ENCODE data around the gene XXYLT1.

Gene XXYLT1

DNA sequence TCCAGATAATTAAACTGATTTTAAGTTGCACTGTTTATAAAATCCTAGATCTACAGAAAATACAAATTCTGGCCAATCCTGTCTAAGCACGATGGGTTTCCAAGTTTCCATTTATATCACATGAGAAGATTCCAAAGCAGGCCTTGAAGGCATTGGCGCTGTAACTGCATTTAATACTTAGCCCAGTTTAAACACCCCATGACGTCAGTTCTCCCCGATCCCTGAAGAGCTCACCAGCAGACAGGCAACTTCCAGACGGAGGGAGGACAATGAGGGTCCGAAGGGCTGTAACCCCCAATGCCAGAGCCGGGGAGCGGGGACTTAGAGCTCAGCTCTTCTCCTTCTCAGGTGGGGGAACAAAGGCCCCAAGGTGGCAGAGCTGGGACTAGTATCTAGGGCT lies 117.3 kb downstream of the XXYLT1 start (continued):
- TF ChIP-seq, protein P1, sequence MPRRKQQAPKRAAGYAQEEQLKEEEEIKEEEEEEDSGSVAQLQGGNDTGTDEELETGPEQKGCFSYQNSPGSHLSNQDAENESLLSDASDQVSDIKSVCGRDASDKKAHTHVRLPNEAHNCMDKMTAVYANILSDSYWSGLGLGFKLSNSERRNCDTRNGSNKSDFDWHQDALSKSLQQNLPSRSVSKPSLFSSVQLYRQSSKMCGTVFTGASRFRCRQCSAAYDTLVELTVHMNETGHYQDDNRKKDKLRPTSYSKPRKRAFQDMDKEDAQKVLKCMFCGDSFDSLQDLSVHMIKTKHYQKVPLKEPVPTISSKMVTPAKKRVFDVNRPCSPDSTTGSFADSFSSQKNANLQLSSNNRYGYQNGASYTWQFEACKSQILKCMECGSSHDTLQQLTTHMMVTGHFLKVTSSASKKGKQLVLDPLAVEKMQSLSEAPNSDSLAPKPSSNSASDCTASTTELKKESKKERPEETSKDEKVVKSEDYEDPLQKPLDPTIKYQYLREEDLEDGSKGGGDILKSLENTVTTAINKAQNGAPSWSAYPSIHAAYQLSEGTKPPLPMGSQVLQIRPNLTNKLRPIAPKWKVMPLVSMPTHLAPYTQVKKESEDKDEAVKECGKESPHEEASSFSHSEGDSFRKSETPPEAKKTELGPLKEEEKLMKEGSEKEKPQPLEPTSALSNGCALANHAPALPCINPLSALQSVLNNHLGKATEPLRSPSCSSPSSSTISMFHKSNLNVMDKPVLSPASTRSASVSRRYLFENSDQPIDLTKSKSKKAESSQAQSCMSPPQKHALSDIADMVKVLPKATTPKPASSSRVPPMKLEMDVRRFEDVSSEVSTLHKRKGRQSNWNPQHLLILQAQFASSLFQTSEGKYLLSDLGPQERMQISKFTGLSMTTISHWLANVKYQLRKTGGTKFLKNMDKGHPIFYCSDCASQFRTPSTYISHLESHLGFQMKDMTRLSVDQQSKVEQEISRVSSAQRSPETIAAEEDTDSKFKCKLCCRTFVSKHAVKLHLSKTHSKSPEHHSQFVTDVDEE (CRISPR knock-in tag; IDR thresholded peaks at IDR 0.05) = no peak
- TF ChIP-seq, protein P2, sequence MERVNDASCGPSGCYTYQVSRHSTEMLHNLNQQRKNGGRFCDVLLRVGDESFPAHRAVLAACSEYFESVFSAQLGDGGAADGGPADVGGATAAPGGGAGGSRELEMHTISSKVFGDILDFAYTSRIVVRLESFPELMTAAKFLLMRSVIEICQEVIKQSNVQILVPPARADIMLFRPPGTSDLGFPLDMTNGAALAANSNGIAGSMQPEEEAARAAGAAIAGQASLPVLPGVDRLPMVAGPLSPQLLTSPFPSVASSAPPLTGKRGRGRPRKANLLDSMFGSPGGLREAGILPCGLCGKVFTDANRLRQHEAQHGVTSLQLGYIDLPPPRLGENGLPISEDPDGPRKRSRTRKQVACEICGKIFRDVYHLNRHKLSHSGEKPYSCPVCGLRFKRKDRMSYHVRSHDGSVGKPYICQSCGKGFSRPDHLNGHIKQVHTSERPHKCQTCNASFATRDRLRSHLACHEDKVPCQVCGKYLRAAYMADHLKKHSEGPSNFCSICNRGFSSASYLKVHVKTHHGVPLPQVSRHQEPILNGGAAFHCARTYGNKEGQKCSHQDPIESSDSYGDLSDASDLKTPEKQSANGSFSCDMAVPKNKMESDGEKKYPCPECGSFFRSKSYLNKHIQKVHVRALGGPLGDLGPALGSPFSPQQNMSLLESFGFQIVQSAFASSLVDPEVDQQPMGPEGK (CRISPR knock-in tag; IDR thresholded peaks at IDR 0.05; ENCODE audit: borderline replicate concordance) = no peak
- no peak for TF ChIP-seq TCF4 (CRISPR knock-in tag; IDR thresholded peaks at IDR 0.05; ENCODE audit: borderline replicate concordance)

DNA sequence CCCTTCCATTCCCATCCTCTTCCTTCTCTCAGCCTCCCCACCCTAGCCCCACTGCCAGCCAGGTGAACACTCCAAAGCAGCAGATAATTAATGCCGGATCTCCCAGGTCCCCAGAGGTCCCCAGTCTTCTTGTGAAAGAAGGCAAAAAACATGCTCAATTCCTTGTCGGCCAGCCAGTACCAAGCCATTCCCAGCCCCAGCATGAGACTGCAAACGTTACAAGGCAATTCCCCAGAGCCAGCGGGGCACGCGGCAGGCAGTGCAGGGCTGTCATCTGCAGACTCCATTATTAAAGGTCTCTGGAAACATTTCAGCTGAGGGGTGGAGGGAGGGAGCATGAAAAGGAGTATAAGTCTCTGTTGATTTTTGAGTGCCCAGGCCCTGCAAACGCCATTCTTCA lies 117.8 kb downstream of the XXYLT1 start:
- no peak for ATAC-seq
- no peak for TF ChIP-seq SNAI2 (CRISPR knock-in tag; IDR thresholded peaks at IDR 0.05)

- TF ChIP-seq, protein P3, sequence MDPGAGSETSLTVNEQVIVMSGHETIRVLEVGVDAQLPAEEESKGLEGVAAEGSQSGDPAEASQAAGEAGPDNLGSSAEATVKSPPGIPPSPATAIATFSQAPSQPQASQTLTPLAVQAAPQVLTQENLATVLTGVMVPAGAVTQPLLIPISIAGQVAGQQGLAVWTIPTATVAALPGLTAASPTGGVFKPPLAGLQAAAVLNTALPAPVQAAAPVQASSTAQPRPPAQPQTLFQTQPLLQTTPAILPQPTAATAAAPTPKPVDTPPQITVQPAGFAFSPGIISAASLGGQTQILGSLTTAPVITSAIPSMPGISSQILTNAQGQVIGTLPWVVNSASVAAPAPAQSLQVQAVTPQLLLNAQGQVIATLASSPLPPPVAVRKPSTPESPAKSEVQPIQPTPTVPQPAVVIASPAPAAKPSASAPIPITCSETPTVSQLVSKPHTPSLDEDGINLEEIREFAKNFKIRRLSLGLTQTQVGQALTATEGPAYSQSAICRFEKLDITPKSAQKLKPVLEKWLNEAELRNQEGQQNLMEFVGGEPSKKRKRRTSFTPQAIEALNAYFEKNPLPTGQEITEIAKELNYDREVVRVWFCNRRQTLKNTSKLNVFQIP (CRISPR knock-in tag; IDR thresholded peaks at IDR 0.05; ENCODE audit: borderline replicate concordance, low read depth) = no peak
- no peak for TF ChIP-seq PPARA (CRISPR knock-in tag; IDR thresholded peaks at IDR 0.05; ENCODE audit: borderline replicate concordance)
- TF ChIP-seq ZNF70 (CRISPR knock-in tag; IDR thresholded peaks at IDR 0.05) = no peak
- TF ChIP-seq ZFP30 (CRISPR knock-in tag; IDR thresholded peaks at IDR 0.05) = no peak
- TF ChIP-seq, protein P4, sequence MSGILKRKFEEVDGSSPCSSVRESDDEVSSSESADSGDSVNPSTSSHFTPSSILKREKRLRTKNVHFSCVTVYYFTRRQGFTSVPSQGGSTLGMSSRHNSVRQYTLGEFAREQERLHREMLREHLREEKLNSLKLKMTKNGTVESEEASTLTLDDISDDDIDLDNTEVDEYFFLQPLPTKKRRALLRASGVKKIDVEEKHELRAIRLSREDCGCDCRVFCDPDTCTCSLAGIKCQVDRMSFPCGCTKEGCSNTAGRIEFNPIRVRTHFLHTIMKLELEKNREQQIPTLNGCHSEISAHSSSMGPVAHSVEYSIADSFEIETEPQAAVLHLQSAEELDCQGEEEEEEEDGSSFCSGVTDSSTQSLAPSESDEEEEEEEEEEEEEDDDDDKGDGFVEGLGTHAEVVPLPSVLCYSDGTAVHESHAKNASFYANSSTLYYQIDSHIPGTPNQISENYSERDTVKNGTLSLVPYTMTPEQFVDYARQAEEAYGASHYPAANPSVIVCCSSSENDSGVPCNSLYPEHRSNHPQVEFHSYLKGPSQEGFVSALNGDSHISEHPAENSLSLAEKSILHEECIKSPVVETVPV (CRISPR knock-in tag; IDR thresholded peaks at IDR 0.05) = no peak
- TF ChIP-seq TOX (CRISPR knock-in tag; IDR thresholded peaks at IDR 0.05; ENCODE audit: borderline replicate concordance) = no peak
- TF ChIP-seq, protein P2 (CRISPR knock-in tag; IDR thresholded peaks at IDR 0.05; ENCODE audit: borderline replicate concordance) = no peak
- TF ChIP-seq OSR1 (CRISPR knock-in tag; IDR thresholded peaks at IDR 0.05) = no peak
- no peak for TF ChIP-seq SNAI2 (CRISPR knock-in tag; IDR thresholded peaks at IDR 0.05)
- TF ChIP-seq ZNF565 (CRISPR knock-in tag; conservative IDR thresholded peaks at IDR 0.05; ENCODE audit: low read depth) = no peak
- no peak for TF ChIP-seq TCF4 (CRISPR knock-in tag; IDR thresholded peaks at IDR 0.05; ENCODE audit: borderline replicate concordance)
- no peak for TF ChIP-seq ARNTL (CRISPR knock-in tag; IDR thresholded peaks at IDR 0.05; ENCODE audit: borderline replicate concordance, low read depth)
- TF ChIP-seq RARB (CRISPR knock-in tag; IDR thresholded peaks at IDR 0.05) = no peak
- TF ChIP-seq, protein P5, sequence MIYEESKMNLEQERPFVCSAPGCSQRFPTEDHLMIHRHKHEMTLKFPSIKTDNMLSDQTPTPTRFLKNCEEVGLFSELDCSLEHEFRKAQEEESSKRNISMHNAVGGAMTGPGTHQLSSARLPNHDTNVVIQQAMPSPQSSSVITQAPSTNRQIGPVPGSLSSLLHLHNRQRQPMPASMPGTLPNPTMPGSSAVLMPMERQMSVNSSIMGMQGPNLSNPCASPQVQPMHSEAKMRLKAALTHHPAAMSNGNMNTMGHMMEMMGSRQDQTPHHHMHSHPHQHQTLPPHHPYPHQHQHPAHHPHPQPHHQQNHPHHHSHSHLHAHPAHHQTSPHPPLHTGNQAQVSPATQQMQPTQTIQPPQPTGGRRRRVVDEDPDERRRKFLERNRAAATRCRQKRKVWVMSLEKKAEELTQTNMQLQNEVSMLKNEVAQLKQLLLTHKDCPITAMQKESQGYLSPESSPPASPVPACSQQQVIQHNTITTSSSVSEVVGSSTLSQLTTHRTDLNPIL (CRISPR knock-in tag; IDR thresholded peaks at IDR 0.05; ENCODE audit: low read depth) = no peak
- no peak for TF ChIP-seq GLIS3 (CRISPR knock-in tag; IDR thresholded peaks at IDR 0.05)
- no peak for ATAC-seq
These were observed 119.0 kb downstream of the XXYLT1 start for GRCh38 chr3:195151866-195152541.
